ENCODE results near the gene HLA-DQA1.

- TF ChIP-seq POLR2AphosphoS5 (IDR thresholded peaks at IDR 0.05; ENCODE audit: low read depth, low read length) (peak; percentile 62; the same call in 1 of the 2 replicates), POLR2A (IDR thresholded peaks at IDR 0.05; ENCODE audit: low read depth, low read length) (peak; percentile 70), SPI1 (IDR thresholded peaks at IDR 0.05; ENCODE audit: low read depth, low read length) (no peak), TAF1 (IDR thresholded peaks at IDR 0.05; ENCODE audit: low read depth, low read length) (no peak)
These were observed 24.9 kb downstream of the HLA-DQA1 start for GRCh38 chr6:32662099-32662498.
